Vagina (tissue), 2 donors: ENCODE data around the gene MAOB.
"Not testable (repeated sequence)": the region's sequence is repeated elsewhere in the genome, so short reads cannot be mapped to it uniquely, and the experiment has no call there.

Experiments
- POLR2A ChIP-seq, 2 donors: fragments of 450-650 bp; IDR thresholded peaks; one replicate each; pipeline ENCODE4 v1.6.1; 2017; ENCODE audit warnings: antibody characterized with exemption in 2 of 2, mild to moderate bottlenecking in 2 of 2, moderate library complexity in 2 of 2
- POLR2AphosphoS5 ChIP-seq, 2 donors: sonication (generic); formaldehyde crosslinking; IDR thresholded peaks; one replicate each; pipeline ENCODE4 v1.9.0; 2017; ENCODE audit warnings: antibody characterized with exemption in 2 of 2, mild to moderate bottlenecking in 2 of 2, low read depth in 1 of 2; ENCODE audit not compliant: insufficient read depth in 1 of 2
- TF ChIP-seq, protein P1 (sequence below), 3 experiments: fragments of 450-650 bp in 2 of 3; fragments of 200-600 bp in 1 of 3; sonication (generic) in 1 of 3; IDR thresholded peaks; one replicate each; pipeline ENCODE4 v1.5.1; 2017 to 2019; ENCODE audit warnings: antibody characterized with exemption in 3 of 3, mild to moderate bottlenecking in 2 of 3, moderate library complexity in 2 of 3

DNA sequence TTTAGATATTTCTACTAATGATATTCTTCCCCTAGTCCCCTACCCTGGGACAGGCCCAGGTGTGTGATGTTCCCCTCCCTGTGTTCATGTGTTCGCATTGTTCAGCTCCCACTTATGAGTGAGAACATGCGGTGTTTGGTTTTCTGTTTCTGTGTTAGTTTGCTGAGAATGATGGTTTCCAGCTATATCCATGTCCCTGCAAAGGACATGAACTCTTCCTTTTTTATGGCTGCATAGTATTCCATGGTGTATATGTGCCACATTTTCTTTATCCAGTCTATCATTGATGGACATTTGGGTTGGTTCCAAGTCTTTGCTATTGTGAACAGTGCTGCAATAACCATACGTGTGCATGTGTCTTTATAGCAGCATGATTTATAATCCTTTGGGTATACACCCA, 39.8 kb upstream of the MAOB start:
- TF ChIP-seq, protein P1, sequence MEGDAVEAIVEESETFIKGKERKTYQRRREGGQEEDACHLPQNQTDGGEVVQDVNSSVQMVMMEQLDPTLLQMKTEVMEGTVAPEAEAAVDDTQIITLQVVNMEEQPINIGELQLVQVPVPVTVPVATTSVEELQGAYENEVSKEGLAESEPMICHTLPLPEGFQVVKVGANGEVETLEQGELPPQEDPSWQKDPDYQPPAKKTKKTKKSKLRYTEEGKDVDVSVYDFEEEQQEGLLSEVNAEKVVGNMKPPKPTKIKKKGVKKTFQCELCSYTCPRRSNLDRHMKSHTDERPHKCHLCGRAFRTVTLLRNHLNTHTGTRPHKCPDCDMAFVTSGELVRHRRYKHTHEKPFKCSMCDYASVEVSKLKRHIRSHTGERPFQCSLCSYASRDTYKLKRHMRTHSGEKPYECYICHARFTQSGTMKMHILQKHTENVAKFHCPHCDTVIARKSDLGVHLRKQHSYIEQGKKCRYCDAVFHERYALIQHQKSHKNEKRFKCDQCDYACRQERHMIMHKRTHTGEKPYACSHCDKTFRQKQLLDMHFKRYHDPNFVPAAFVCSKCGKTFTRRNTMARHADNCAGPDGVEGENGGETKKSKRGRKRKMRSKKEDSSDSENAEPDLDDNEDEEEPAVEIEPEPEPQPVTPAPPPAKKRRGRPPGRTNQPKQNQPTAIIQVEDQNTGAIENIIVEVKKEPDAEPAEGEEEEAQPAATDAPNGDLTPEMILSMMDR (IDR thresholded peaks at IDR 0.05): not testable (repeated sequence)
- TF ChIP-seq POLR2A (IDR thresholded peaks at IDR 0.05); POLR2AphosphoS5 (IDR thresholded peaks at IDR 0.05; ENCODE audit: insufficient read depth in 1 of 2, low read depth in 1 of 2): not testable (repeated sequence)
